Measurements from ENCODE around the gene APOB.

The APOB gene

GRCh38 chr2:21050164-21050563, 6.3 kb upstream of the APOB start:
- DNase-seq (ENCODE audit: low read depth in 2 of 2): no peak

GRCh38 chr2:21047141-21048009, 3.5 kb upstream of the APOB start:
- no peak for DNase-seq (ENCODE audit: low read depth in 2 of 2)

- DNase-seq (ENCODE audit: low read depth in 2 of 2): no peak
Observed at GRCh38 chr2:21046506-21046905, 2.6 kb upstream of the APOB start.

GRCh38 chr2:21044694-21045371, 960 bp upstream of the APOB start:
- no peak for DNase-seq (ENCODE audit: low read depth in 2 of 2)

GRCh38 chr2:21042958-21043743, 722 bp downstream of the APOB start:
- peak; percentile 14 to 16 for DNase-seq (ENCODE audit: low read depth in 2 of 2)

- DNase-seq (ENCODE audit: low read depth in 2 of 2): no peak
Observed at GRCh38 chr2:21042708-21042957, 1.2 kb downstream of the APOB start.

GRCh38 chr2:21041943-21042707, 1.7 kb downstream of the APOB start:
- DNase-seq (ENCODE audit: low read depth in 2 of 2): no peak

GRCh38 chr2:21041462-21041861, 2.4 kb downstream of the APOB start:
- DNase-seq (ENCODE audit: low read depth in 2 of 2): no peak

- no peak for DNase-seq (ENCODE audit: low read depth in 2 of 2)
Observed at GRCh38 chr2:21040468-21041377, 3.1 kb downstream of the APOB start.

- DNase-seq (ENCODE audit: low read depth in 2 of 2): no peak
Observed at GRCh38 chr2:21039979-21040467, 3.9 kb downstream of the APOB start.

GRCh38 chr2:21039080-21039556, 4.8 kb downstream of the APOB start:
- no peak for DNase-seq (ENCODE audit: low read depth in 2 of 2)

GRCh38 chr2:21038403-21039073, 5.3 kb downstream of the APOB start:
- no peak for DNase-seq (ENCODE audit: low read depth in 2 of 2)

- DNase-seq (ENCODE audit: low read depth in 2 of 2): no peak
Observed at GRCh38 chr2:21037671-21038108, 6.2 kb downstream of the APOB start.

GRCh38 chr2:21036708-21037670, 6.9 kb downstream of the APOB start:
- no peak for DNase-seq (ENCODE audit: low read depth in 2 of 2)

- no peak for DNase-seq (ENCODE audit: low read depth in 2 of 2)
Observed at GRCh38 chr2:21035974-21036707, 7.7 kb downstream of the APOB start.

GRCh38 chr2:21035282-21035973, 8.4 kb downstream of the APOB start:
- DNase-seq (ENCODE audit: low read depth in 2 of 2): no peak

GRCh38 chr2:21034972-21035279, 8.9 kb downstream of the APOB start:
- DNase-seq (ENCODE audit: low read depth in 2 of 2): no peak

All from stimulated activated CD4-positive, alpha-beta T cell treated with anti-CD3 and anti-CD28 coated beads, Interleukin-15, amount 100 ng/mL, for 48 hours (primary cell).